ENCODE data around the gene ZGPAT.

DNA sequence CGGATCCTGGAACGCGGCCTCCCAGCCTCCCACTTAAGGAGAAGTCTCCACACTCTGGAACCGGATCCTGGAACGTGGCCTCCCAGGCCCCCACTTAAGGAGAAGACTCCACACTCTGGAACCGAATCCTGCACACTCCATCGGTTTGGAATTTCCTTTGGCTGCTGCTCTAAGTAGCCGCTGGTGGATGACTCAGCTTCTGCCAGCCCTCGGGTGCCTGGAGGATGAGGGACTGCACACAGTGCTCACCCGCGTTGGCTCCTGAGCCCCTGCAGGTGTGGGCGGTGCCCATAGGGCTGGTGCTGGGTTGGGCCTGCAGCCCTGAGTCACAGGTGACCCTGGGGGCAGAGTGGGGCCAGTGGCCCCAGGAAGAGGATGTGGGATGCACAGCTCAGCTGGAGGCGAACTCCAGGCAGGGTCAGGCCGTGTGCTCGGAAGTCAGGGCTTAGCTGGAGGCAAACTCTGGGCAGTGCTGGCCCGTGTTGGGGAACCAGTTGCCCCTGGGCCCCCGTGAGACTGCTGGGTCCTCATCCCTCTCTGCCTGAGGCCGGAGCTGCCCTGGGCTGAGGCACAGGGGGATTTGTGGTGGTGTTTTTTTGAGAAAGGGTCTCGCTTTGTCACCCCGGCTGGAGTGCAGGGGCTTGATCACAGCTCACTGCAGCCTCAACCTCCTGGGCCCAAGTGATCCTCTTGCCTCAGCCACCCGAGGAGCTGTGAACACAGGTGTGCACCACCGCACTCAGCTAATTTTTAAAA is 25.3 kb upstream of the ZGPAT start:
- no peak for TF ChIP-seq POLR2AphosphoS5 (IDR thresholded peaks at IDR 0.05; ENCODE audit: borderline replicate concordance, low read depth, low read length)
- no peak for TF ChIP-seq EZH2 (IDR thresholded peaks at IDR 0.05)

All from SK-N-MC (cell line).